HG03064 (cell line): ENCODE data around the gene SMTNL2.
"Not testable (repeated sequence)": the region's sequence is repeated elsewhere in the genome, so short reads cannot be mapped to it uniquely, and the experiment has no call there.

Source experiments
- ATAC-seq: cut with Tn5 transposase; IDR thresholded peaks from one replicate; pipeline ENCODE4 v1.9.1; 2021; ENCODE audit warnings: low read depth; ENCODE audit not compliant: unreplicated experiment

The SMTNL2 gene

DNA sequence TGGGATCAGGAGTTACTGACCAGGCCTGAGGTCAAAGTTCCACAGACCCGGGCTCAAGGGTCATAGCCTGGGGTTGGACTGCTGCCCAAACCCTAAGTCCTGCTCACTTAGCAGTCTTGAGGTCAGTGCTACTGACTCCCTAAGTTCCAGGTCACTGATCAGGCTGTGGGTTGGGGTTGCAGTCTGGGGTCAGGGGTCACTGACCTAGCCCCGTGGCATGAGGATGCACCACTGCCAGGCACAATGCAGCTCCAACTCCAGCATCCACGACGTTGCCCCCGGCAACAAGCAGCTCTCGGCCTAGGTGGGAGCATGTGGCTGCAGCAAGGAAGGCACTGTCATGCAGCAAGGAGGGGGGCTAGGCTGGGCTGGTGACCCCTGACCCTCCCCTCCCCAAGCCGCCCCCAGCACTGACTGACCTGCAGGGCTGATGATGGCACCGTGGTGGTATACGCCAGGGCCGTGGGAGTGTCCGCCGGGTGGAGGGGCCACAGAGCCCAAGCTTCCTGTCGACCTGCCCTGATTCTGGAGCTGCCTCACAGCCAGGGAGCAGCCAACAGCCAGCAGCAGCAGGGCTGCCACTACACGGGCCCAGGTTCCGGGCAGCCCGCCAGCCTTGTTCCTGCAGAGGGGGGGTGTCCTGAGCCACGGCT, 25.1 kb upstream of the SMTNL2 start:
- no peak for ATAC-seq

DNA sequence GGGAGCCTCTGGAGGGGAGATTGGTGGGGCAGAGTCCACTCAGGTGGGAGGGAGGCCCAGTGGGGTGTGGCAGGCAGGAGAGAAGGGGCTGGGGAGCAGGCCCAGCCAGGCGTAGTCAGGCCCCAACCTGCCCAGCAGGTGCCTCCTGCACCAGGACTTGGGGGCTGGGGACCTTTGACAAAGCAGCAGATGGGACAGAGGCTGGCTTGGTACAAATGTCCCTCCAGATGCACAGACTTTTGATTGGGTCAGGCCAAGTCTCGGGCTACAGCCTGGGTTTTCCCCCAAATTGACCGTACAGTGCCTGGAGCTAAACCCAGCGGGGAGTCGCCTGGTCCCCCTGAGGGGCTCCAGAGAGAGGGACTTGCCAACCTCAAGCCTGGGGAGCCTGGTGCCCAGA, 24.4 kb upstream of the SMTNL2 start:
- no peak for ATAC-seq

DNA sequence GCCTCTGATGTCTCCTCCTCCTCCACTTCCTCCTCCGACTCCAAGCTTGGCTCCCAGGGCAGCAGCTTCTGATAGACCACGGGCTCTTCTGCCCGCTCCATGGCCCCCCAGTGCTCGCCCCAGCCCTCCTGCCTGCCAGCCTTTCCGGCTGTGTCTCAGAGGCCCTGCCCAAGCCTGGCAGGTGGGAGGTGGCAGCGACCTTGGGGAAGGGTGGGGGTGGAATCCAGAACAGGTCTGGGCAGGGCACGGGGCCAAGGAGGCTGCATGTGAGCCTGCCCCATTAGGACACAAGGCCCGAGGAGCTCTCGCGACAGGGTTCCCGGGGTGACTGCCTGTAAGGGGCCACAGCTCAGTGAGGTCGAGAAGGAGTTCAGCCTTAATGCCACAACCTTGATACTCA, 23.9 kb upstream of the SMTNL2 start, which contains the start of gene GGT6:
TSS of gene GGT6 (minus strand) at position 157 of the 400 bp plus-strand sequence. CDS start at position 101, 56 bp downstream.
- no peak for ATAC-seq

DNA sequence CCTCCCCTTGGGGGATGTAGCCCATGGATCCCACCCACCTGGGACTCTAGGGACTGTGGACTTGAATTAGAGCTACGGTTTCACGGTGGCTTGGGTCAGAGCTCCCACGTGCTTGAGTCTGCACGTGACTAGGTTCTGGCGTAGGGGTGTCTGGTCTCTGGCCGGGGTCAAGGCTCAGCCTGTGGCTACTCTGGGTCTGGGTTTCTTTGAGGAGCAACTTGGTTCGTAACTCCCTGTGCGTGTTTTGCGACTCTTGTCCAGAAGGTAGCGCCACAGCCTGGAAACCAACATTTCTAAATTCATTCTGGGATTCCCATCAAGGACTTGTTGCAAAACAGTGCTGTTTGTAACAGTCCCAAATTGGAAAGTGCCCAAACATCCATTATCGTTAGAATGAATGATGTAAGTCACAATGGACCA, 23.5 kb upstream of the SMTNL2 start:
- no peak for ATAC-seq

DNA sequence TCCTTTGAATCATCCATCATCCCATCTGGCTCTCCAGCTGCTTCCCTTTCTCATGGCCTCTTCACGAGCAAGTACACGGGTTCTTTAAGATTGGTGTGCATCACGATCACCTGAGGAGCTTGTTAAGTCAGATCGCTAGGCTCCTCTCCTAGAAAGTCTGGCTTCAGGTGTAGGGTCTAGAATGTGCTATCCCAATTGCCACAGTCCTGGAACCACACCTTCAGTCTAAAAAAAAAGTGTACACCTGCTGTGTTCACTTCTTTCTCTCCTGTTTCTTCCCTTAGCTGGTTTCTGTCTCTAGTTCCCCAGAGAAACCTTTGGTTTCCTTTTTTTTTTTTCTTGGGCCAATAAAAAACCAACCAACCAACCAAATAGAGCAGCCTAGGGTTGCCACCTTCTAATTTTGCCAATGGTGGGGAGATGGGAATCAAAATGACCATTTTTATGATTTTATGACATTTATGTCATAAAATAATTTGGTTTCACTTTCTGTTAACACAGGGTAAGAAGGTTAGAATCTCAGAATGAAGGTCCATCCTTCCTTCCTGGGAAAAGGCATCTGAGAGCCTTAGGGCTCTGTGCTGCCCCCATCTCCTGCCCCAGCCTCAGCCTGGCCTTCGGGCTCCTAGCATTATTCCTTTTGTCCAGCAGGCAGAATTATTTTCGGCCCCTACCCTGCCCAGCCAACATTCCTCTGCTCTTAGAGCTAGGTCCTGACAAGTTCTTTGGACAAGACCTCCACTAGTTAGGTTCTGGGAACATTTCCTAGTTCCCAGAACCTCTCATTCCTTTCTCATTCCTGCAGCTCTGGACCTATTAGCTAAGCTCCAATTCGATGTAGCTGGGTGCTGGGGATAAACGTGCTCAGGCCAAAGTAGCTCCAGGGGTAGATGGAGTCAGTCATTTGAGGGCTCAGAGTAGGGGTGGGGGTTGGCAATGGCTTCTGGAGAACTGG, 22.0 kb upstream of the SMTNL2 start:
- no peak for ATAC-seq

DNA sequence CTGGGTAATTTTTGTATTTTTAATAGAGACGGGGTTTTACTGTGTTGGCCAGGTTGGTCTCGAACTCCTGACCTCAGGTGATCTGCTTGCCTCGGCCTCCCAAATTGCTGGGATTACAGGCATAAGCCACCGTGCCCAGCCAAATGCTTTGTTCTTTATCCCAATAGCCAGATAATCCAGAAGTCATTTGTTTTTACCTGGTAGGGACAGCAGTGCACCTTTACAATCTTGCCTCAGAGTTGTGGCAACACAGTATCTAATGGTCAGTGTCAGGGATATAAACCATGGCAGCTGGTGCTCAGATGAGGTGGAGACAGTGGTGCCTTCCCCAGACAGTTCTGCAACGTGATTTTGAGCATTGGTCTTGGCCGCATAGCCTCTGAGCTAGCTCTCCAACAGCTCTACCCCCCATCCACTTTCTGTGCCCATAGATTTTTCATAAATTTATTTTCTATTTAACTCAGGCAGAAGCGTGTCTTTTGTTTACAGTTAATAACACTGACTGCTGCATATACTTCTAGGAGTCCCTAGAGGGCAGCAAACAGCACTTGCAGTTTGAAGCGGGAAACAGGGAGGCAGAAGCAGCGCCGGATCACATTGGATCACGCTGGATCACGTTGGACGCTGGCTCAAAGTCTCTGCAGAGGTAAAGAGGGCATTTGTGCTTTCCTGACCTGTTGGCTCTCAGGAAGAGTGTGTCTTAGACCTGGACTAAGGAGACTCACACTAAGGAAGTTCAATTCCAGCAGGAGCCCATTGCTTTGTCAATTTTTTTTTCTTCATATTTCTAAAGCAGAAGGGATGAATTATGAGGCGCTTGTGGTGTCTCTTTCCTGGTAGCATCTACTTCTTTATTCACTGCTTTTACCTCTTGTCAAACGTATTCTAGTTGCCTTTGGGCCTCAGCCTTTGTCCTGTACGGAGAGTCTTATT, 18.9 kb upstream of the SMTNL2 start:
- ATAC-seq, result no peak

DNA sequence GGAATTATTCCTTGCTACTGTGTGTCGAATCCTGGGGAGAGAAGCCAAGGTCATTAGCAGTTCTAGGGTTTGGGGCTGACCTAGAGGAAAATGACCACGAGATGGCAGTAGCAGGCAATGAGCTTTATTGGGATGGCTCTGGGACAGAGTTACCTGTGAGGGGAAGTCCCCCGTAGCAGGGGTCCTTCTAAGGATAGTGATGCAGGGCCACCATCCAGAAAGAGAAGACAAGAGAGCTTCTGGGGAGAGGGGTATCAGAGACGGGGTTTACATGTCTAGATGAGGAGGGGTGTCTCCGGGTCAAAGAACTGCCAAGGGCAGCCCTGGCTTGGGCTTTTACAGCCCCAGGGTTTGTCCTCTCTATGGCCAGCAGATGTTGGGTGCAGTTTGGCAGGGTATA, 17.5 kb upstream of the SMTNL2 start:
- ATAC-seq, result no peak

DNA sequence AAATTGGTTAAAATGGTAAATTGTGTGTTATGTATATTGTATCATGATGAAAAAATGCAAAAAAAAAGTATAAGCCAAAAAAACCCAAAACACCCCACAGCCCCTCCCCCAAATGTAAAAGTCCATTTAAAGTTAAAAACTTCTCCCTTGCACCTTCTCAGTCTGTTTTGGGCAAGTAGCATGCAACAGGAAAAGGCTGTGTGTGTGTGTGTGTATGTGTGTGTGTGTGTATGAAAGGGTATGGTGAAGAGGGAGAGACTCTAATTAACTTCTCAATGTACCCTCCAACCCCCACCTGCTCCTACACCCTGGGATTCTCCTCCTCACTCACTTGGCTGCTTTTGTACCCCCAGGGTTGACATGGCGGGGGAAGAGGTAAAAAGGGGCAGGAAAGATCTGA, 14.7 kb upstream of the SMTNL2 start:
- no peak for ATAC-seq

DNA sequence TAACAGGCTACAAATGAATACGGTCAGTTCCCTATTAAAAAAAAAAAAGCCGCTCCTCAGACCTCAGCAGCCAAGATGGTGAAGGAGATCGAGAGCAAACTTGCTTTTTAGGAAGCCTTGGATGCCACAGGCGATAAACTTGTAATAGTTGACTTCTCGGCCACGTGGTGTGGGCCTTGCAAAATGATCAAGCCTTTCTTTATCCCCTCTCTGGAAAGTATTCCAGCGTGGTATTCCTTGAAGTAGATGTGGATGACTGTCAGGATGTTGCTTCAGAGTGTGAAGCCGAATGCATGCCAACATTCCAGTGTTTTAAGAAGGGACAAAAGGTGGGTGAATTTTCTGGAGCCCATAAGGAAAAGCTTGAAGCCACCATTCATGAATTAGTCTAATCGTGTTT, 12.2 kb upstream of the SMTNL2 start:
- no peak for ATAC-seq

DNA sequence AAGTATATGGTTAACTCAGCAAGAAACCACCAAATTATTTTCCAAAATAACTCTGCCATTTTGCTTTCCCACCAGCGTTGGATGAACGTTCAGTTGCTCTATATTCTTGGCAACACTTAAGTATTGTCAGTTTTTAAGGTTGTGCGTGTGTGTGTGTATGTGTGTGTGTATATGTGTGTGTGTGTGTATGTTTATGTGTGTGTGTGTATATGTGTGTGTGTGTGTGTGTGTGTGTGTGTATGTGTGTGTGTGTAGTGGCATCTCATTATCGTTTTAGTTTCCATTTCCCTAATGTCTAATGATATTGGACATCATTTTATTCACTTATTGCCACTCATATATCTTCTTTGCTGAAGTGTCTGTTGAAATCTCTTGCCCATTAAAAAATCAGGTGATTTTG, 11.2 kb upstream of the SMTNL2 start:
- ATAC-seq, result no peak

DNA sequence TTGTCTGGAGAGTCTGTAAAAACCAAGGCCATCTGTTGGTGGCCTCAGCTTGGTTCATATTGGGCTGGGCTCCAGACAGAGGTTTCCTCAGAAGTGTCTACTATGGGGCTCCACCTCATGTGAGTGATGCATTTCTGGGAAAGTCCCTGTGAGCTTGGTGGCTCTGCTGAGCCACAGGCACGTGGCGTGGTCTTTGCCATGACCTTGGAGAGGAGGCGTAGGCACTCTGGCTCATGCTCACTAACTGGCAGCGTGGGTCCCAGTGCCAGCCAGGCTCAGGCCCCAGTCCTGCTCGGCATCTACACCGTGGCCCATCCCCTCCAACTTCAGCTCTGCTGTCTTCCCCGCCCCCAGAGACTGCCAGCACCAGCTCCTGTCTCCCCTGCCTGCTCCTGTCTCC, 10.7 kb upstream of the SMTNL2 start:
- no peak for ATAC-seq

DNA sequence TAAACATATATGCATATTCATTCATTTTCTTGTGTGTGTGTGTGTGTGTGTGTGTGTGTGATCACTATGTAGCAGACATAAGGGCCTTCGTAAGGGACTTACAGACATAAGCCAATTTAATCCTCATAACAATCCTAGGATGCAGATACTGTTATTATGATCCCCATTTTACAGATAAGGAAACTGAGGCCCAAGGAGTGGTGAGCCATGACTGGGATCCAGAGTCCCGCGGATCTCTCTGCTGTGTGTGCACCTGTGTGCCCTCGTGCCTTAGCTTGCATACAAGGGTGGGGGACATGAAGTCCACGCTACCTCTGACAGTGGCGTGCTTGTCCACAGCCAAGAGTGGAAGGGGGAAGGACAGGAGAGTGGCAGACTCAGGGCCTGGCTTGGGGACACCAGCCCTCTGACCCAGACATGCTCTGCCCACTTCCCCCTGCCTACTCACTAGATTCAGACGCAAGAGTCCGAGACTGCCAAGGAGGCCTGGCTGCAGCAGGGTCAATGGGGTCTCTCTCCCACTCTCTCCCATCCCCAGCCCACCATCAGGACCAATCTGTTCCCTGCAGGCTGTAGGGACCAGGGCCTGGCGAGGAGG, 9.8 kb upstream of the SMTNL2 start:
- ATAC-seq, result no peak

DNA sequence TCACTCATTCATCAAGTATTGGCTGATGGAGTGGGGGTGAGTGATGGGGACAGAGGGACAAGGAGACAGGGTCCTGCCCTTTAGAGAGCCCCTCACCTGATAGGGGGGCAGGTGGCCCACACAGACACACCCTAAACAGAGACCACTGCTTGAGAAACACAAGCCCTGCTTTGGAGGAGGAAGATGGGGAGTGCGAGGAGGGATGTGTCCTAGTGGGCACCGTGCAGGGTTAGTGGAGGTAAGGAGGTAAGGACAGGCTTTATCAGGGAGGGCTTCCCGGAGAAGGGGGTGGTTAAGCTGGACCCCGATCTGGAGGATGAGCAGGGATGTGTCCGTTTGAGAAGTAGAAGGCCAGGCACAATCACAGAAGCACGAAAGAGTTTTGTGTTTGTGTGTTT, 8.2 kb upstream of the SMTNL2 start:
- no peak for ATAC-seq

DNA sequence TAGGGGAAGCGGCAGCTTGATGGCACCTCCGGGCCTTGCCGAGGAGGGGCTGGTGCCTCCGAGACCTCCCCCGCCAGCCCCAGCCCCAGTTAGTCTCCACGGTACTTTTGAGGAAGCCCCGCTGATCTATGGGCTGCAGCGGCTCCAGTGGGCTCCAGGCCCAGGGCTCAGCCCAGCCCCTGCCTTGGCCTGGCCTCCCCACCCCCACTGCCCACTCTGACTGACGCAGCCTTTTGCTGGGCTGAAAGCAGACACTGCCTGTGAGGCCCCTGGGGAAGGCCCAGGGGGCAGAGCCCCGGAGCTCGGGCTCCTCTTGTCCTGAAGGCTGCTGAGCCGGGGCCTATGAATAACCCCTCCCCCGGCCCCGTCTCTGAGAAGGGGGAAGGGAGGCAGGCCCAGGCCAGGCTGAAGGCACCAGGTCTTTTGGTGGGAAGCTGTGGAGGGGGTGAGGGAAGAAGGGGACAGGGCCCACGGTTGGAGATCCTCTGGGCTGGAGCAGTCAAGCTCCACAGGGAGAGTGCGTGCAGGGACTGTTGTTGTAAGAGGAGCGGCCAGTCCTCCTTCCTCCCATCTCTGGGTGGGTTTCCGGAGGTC, 7.5 kb upstream of the SMTNL2 start:
- ATAC-seq, result no peak

DNA sequence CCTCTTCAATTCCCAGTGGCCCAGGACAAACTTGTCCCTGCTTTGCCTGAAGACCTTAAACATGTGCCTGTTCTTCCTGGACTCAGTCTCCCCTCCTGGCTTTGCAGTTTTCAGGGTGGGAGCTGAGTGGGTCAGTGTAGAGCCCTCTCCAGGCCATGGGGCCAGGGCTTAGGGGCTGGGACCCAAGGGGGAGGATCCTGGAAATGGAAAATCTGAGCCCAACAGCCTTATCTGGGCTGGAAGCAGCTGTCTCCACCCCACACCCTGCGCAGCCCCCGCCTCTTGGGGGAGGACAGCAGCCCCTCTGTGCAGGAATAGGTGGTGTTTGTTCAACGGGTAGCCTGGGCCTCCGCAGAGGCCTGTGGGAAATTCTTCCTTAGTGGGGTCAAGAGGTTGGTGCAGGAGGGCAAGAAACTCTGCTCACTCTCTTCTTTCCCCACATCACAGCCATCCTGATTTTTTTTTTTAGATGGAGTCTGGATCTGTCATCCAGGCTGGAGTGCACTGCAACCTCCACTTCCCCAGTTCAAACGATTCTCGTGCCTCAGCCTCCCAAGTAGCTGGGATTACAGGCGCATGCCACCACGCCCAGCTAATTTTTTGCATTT, 6.8 kb upstream of the SMTNL2 start:
- ATAC-seq, result no peak

DNA sequence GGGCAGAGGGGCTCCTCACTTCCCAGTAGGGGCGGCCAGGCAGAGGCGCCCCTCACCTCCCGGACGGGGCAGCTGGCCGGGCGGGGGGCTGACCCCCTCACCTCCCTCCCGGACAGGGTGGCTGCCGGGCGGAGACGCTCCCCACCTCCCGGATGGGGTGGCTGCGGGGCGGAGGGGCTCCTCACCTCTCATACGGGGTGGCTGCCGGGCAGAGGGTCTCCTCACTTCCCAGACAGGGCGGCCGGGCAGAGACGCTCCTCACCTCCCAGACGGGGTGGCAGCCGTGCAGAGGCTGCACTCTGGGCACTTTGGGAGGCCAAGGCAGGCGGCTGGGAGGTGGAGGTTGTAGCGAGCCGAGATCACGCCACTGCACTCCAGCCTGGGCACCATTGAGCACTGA, 6.0 kb upstream of the SMTNL2 start:
- ATAC-seq, result not testable (repeated sequence)

DNA sequence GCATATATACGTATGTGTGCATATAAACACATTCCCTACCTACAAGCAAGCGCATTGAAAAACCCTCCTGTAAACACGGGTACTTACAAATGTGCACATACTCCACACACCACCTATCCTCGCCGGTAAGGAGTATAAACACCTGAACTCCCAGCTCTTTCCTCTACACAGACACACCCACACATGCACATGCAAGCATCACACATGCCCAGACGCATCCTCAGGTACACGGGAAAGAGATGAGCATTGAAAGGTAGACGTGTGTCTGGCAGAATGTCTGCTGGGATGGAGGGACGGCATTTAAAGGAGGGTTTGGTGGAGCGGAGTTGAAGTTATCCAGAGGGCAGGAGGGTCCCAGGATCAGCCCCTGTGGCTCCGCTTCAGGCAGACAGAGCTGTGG, 4.7 kb upstream of the SMTNL2 start:
- ATAC-seq, result no peak

DNA sequence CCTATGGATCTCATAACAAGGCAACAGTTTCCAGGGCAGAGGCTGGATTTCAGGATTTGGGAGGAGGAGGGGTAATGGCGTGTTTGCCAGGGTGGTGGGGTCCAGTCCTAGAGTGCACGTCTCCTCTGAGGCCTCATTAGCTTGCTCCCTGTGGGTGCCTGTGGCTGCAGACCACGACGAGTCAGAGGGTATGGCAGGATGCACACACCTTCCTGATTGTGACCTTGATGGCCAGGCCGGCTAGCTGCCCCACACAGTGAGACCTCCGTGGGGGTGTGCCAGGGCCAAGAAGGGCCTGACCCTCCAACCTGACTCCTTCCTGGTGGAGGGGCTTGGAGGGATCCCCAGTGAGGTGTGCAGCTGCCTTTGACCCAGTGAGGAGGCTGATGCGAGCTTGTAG, 4.0 kb upstream of the SMTNL2 start:
- no peak for ATAC-seq

DNA sequence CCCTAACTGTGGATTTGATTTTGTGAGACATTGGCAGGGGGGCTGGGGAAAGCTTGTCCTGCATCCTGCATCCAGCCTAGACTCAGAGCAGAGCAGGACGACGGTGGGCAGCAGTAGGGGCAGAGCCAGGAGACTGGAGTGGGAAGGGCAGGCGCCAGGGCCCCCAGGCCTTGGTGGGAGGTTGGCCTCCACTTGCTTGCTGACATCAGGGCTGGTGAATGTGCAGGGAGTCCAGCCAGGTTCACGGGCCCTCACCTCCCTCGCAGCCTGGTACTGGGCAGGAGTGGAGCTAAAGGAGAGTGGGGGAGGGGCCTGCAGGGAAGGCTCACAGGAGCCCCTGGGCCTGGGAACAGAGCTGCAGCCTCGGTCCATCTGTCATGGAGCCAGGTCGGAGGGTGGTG, 2.2 kb upstream of the SMTNL2 start:
- no peak for ATAC-seq

DNA sequence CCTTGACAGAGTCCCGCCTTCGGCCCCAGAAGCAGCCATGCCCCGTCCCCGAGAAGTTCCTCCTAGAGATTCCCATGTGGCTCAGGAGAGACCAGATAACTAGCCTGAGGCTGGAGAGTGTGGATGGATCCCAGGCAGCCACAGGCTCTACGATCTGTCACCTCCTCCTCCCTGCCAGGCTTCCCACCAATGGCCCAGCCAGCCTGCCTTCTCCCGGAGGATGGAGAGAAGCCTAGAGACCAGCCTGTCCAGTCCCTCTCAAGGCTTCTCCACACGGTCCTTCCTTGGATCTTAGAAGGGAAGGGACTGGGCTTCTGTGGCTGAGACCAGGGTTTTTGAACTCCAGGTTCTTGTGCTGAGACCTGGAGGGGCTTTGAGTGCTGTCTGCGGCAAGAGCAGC, 1.6 kb upstream of the SMTNL2 start:
- no peak for ATAC-seq
